Measurements from ENCODE around the gene SLC46A1.

SLC46A1 gene

GRCh38 chr17:28348979-28349378, 57.0 kb downstream of the SLC46A1 start:
- ATAC-seq, result no peak

DNA sequence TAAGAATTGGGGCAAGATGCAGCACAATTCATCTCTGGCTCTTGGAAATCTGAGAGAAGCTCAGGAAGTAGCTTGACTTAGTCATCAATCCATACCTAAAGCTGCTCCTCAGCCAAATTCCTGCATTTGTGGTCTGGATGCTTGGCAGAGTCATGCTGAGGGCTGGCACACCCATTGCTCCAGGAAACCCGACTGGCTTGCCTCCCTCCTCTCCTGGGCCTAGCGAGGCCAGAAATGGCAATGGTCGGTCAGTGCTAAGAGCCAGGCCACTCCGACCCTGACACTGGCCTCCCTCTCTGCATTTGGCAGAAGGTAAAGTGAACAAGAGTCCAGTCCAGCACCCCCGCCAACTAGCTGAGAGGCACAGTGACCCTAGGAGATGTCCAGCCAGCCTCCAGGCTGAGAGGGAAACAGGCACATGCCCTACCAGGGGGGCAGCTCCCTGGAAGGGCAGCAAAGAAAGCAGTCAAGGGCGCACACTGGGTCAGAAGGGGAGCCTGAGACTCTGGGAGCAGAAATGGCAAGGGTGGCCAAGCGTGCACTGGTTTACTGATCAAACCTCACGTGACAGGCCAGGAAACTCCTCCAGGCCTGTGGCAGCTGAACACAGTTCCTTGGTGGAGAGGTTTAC, 58.6 kb downstream of the SLC46A1 start:
- ATAC-seq, result no peak

- ATAC-seq, result no peak
These were observed 59.2 kb downstream of the SLC46A1 start for GRCh38 chr17:28346746-28347246.

- ATAC-seq, result no peak
These were observed 59.8 kb downstream of the SLC46A1 start for GRCh38 chr17:28346199-28346580.

DNA sequence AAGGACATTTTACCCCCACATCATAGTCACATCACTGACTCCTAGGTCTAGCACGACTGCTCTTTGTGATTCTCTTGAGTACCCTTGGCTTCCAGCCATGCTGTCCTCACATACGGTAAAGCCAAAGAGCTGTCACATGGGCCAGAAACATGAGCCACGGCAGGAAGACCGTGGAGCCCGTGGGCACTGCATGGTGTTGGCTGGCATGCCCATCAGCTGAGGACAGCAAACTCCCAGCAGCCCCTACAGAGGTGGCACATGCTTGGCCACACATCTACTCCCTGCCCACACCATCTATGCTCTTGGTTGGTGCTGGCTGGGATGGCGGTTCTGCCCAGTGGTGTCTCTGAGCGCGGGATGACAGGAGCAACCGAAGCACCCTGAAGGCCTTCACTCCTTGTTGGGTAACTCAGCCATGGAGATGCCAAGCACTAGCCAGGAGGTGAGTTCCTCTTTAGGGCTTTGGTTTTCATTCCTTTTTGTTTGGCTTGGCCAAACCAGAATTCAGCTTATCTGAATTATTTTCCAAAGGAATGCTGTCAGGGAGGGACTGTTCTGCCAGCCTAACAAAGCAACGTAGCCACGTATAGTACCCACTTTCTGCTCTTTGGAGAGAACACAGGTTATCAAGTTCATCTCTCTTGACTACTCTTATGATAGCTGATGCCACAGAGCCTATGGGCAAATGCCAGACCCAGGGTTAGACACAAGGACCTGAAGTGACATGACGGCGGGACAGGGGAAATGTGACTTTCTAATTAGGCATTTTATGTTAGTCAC, 60.4 kb downstream of the SLC46A1 start:
- ATAC-seq, result no peak

Measured in activated CD4-positive, CD25-positive, alpha-beta regulatory T cell treated with anti-CD3 and anti-CD28 coated beads, Interleukin-2, amount 50 U/mL, for 24 hours (primary cell).